HepG2 (cell line): ENCODE measurements around the gene RELL1. TPM values are rescaled to one million over a fixed set of nuclear protein-coding genes. Genes with fewer than 3 reads are reported as not detected.

ENCODE experiments used
- CBFB ChIP-seq: sonication (generic); formaldehyde crosslinking; IDR thresholded peaks from 2 replicates; pipeline ENCODE4 v1.4.0; 2020; ENCODE audit warnings: missing genetic modification reagents
- CCAR2 ChIP-seq: fragments of 200-400 bp; formaldehyde crosslinking; optimal IDR thresholded peaks from 2 replicates; pipeline ENCODE3; 2018; ENCODE audit warnings: low read depth, mild to moderate bottlenecking, low read length, moderate library complexity
- DR1 ChIP-seq: sonication (generic); formaldehyde crosslinking; IDR thresholded peaks from 2 replicates; pipeline ENCODE4 v1.8.0; 2021; ENCODE audit warnings: mild to moderate bottlenecking, missing genetic modification reagents, inconsistent platforms
- FOXA3 ChIP-seq: IDR thresholded peaks from 2 replicates; pipeline ENCODE4 v1.6.1; 2016; ENCODE audit warnings: missing genetic modification reagents, missing compliant biosample characterization
- FOXK1 ChIP-seq: sonication (generic); formaldehyde crosslinking; IDR thresholded peaks from 2 replicates; pipeline ENCODE4 v1.4.0; 2020; ENCODE audit warnings: low read depth, missing genetic modification reagents, borderline replicate concordance
- IRX3 ChIP-seq: sonication (generic); formaldehyde crosslinking; IDR thresholded peaks from 2 replicates; pipeline ENCODE4 v1.8.1; 2023; ENCODE audit warnings: mild to moderate bottlenecking, low read depth, missing genetic modification reagents, borderline replicate concordance
- KAT8 ChIP-seq: IDR thresholded peaks from 2 replicates; pipeline ENCODE4 v1.6.1; 2016; ENCODE audit warnings: missing genetic modification reagents, missing compliant biosample characterization
- MXD4 ChIP-seq: IDR thresholded peaks from 2 replicates; pipeline ENCODE4 v1.6.1; 2016; ENCODE audit warnings: mild to moderate bottlenecking, missing biosample characterization, missing genetic modification reagents
- POLR2A ChIP-seq, 2 experiments: IDR thresholded peaks; 2 replicates each; pipeline ENCODE4 v1.6.1; 2011; ENCODE audit warnings: low read depth in 2 of 2, low read length in 2 of 2, mild to moderate bottlenecking in 1 of 2, moderate library complexity in 1 of 2; ENCODE audit not compliant: insufficient read depth in 1 of 2
- RFX3 ChIP-seq: IDR thresholded peaks from 2 replicates; pipeline ENCODE4 v1.6.1; 2016; ENCODE audit warnings: missing biosample characterization, missing genetic modification reagents
- SALL1 ChIP-seq: sonication (generic); formaldehyde crosslinking; IDR thresholded peaks from 2 replicates; pipeline ENCODE4 v1.8.0; 2022; ENCODE audit warnings: mild to moderate bottlenecking, missing genetic modification reagents
- SAP130 ChIP-seq: IDR thresholded peaks from 2 replicates; pipeline ENCODE4 v1.6.1; 2016; ENCODE audit warnings: low read depth
- TBP ChIP-seq: sonication (generic); formaldehyde crosslinking; IDR thresholded peaks from 2 replicates; pipeline ENCODE4 v1.5.0; 2020; ENCODE audit warnings: missing genetic modification reagents
- ZBTB21 ChIP-seq: sonication (generic); formaldehyde crosslinking; IDR thresholded peaks from 2 replicates; pipeline ENCODE4 v1.4.0; 2020; ENCODE audit warnings: missing genetic modification reagents
- ZNF644 ChIP-seq: IDR thresholded peaks from 2 replicates; pipeline ENCODE4 v1.6.1; 2016; ENCODE audit warnings: low read depth
- ZNF776 ChIP-seq: sonication (generic); formaldehyde crosslinking; IDR thresholded peaks from 2 replicates; pipeline ENCODE4 v1.4.0; 2020; ENCODE audit warnings: mild to moderate bottlenecking, missing genetic modification reagents
- polyA plus RNA-seq, 8 experiments: library from polyadenylated mRNA; depleted of rRNA in 3 of 8; stranded (reverse) in 7 of 8; unstranded in 1 of 8; fragments of >200 nt; fragmentation: Illumina TruSeq in 4 of 8; extraction: Trizol in 4 of 8; gene quantifications; 2 replicates each; pipeline versions ENCODE4 v1.2.1 to v1.2.3, GENCODE V29; 2011 to 2016; ENCODE audit warnings: low read depth in 4 of 8, missing spikeins in 1 of 8, mixed read lengths in 1 of 8; ENCODE audit not compliant: insufficient read depth in 1 of 8
- total RNA-seq, 5 experiments: library from RNA; depleted of rRNA; stranded (reverse); fragments of >200 nt; fragmentation: Illumina TruSeq; extraction: Trizol; gene quantifications; 2 replicates each; pipeline ENCODE4 v1.2.3, GENCODE V29; 2016; ENCODE audit warnings: low read depth in 1 of 5
- TF ChIP-seq, protein P1 (sequence below): sonication (generic); formaldehyde crosslinking; IDR thresholded peaks from 2 replicates; pipeline ENCODE4 v1.4.0; 2020; ENCODE audit warnings: missing genetic modification reagents
- TF ChIP-seq, protein P2 (sequence below): sonication (generic); formaldehyde crosslinking; conservative IDR thresholded peaks from 2 replicates; pipeline ENCODE4 v1.8.0; 2022; ENCODE audit warnings: missing genetic modification reagents
- TF ChIP-seq, protein P3 (sequence below): sonication (generic); formaldehyde crosslinking; IDR thresholded peaks from 2 replicates; pipeline ENCODE4 v1.8.0; 2022; ENCODE audit warnings: mild to moderate bottlenecking, missing genetic modification reagents; ENCODE audit not compliant: insufficient replicate concordance
- TF ChIP-seq, protein P4 (sequence below): sonication (generic); formaldehyde crosslinking; IDR thresholded peaks from 2 replicates; pipeline ENCODE4 v1.4.0; 2020; ENCODE audit warnings: mild to moderate bottlenecking, missing genetic modification reagents

Gene RELL1
- total and polyA plus RNA-seq, 2 of the 13 experiments (the other 11 are each of a cell fraction or from before 2014, with no cell fraction given): 8.4 to 58.4 TPM

DNA sequence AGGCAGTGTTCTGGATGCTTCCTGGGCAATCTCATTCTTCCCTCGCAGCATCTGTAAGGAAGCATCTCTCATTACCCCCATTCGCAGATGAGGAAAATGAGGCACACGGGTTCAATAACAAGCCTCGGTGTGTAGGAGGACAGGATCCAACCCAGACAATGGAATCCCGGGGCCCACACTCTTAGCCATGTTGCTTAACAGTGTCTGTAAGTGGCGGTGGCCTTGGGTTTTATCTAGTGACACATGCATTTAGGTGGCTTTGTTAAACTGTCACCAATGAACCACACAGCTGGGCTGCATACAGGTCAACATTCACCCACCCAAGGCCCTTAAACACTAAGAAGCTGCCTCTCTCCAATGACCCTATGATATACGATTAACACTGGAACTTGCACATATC lies 22.6 kb downstream of the RELL1 start (continued):
- TF ChIP-seq, protein P1, sequence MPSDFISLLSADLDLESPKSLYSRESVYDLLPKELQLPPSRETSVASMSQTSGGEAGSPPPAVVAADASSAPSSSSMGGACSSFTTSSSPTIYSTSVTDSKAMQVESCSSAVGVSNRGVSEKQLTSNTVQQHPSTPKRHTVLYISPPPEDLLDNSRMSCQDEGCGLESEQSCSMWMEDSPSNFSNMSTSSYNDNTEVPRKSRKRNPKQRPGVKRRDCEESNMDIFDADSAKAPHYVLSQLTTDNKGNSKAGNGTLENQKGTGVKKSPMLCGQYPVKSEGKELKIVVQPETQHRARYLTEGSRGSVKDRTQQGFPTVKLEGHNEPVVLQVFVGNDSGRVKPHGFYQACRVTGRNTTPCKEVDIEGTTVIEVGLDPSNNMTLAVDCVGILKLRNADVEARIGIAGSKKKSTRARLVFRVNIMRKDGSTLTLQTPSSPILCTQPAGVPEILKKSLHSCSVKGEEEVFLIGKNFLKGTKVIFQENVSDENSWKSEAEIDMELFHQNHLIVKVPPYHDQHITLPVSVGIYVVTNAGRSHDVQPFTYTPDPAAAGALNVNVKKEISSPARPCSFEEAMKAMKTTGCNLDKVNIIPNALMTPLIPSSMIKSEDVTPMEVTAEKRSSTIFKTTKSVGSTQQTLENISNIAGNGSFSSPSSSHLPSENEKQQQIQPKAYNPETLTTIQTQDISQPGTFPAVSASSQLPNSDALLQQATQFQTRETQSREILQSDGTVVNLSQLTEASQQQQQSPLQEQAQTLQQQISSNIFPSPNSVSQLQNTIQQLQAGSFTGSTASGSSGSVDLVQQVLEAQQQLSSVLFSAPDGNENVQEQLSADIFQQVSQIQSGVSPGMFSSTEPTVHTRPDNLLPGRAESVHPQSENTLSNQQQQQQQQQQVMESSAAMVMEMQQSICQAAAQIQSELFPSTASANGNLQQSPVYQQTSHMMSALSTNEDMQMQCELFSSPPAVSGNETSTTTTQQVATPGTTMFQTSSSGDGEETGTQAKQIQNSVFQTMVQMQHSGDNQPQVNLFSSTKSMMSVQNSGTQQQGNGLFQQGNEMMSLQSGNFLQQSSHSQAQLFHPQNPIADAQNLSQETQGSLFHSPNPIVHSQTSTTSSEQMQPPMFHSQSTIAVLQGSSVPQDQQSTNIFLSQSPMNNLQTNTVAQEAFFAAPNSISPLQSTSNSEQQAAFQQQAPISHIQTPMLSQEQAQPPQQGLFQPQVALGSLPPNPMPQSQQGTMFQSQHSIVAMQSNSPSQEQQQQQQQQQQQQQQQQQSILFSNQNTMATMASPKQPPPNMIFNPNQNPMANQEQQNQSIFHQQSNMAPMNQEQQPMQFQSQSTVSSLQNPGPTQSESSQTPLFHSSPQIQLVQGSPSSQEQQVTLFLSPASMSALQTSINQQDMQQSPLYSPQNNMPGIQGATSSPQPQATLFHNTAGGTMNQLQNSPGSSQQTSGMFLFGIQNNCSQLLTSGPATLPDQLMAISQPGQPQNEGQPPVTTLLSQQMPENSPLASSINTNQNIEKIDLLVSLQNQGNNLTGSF (CRISPR knock-in tag): no peak
- TF ChIP-seq IRX3 (CRISPR knock-in tag) (no peak), FOXK1 (CRISPR knock-in tag) (peak; percentile 77; the same call in 1 of the 2 replicates), CBFB (CRISPR knock-in tag) (0 out of 2 replicates have a peak, but pooled peaks have one; percentile 54), RFX3 (CRISPR knock-in tag) (no peak), ZBTB21 (CRISPR knock-in tag) (no peak), FOXA3 (CRISPR knock-in tag) (peak; percentile 80), ZNF776 (no peak), ZNF644 (CRISPR knock-in tag) (peak; percentile 88), KAT8 (CRISPR knock-in tag) (0 out of 2 replicates have a peak, but pooled peaks have one; percentile 46), DR1 (CRISPR knock-in tag) (no peak), MXD4 (CRISPR knock-in tag) (peak; percentile 29; the same call in 1 of the 2 replicates), SALL1 (CRISPR knock-in tag) (peak; percentile 88), SAP130 (peak; percentile 90), CCAR2 (no peak), TBP (CRISPR knock-in tag) (no peak), POLR2A (IDR thresholded peaks at IDR 0.05; ENCODE audit: insufficient read depth in 1 of 2, low read depth in 2 of 2, low read length in 2 of 2) (0 out of 4 replicates have a peak, but pooled peaks of 1 of the 2 experiments have one; percentile 21)
- TF ChIP-seq, protein P2, sequence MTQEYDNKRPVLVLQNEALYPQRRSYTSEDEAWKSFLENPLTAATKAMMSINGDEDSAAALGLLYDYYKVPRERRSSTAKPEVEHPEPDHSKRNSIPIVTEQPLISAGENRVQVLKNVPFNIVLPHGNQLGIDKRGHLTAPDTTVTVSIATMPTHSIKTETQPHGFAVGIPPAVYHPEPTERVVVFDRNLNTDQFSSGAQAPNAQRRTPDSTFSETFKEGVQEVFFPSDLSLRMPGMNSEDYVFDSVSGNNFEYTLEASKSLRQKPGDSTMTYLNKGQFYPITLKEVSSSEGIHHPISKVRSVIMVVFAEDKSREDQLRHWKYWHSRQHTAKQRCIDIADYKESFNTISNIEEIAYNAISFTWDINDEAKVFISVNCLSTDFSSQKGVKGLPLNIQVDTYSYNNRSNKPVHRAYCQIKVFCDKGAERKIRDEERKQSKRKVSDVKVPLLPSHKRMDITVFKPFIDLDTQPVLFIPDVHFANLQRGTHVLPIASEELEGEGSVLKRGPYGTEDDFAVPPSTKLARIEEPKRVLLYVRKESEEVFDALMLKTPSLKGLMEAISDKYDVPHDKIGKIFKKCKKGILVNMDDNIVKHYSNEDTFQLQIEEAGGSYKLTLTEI (CRISPR knock-in tag): no peak
- TF ChIP-seq, protein P3, sequence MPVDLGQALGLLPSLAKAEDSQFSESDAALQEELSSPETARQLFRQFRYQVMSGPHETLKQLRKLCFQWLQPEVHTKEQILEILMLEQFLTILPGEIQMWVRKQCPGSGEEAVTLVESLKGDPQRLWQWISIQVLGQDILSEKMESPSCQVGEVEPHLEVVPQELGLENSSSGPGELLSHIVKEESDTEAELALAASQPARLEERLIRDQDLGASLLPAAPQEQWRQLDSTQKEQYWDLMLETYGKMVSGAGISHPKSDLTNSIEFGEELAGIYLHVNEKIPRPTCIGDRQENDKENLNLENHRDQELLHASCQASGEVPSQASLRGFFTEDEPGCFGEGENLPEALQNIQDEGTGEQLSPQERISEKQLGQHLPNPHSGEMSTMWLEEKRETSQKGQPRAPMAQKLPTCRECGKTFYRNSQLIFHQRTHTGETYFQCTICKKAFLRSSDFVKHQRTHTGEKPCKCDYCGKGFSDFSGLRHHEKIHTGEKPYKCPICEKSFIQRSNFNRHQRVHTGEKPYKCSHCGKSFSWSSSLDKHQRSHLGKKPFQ (CRISPR knock-in tag): no peak
- TF ChIP-seq, protein P4, sequence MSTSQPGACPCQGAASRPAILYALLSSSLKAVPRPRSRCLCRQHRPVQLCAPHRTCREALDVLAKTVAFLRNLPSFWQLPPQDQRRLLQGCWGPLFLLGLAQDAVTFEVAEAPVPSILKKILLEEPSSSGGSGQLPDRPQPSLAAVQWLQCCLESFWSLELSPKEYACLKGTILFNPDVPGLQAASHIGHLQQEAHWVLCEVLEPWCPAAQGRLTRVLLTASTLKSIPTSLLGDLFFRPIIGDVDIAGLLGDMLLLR: no peak
